IgD-negative memory B cell (primary cell): ENCODE results near the gene SLC37A1. TPM values are rescaled to one million over a fixed set of nuclear protein-coding genes. Genes with fewer than 3 reads are reported as not detected.

ENCODE experiments used
- H3K27ac Mint-ChIP-seq, 3 donors: one replicate each; pipeline ENCODE4 v1.8.0; 2020 to 2022; ENCODE audit warnings: mild to moderate bottlenecking in 3 of 3, mixed read lengths in 3 of 3, moderate library complexity in 1 of 3
- H3K27me3 Mint-ChIP-seq: one replicate; pipeline ENCODE4 v1.8.0; 2021; ENCODE audit warnings: mixed read lengths
- H3K36me3 Mint-ChIP-seq: one replicate; pipeline ENCODE4 v1.8.0; 2020; ENCODE audit warnings: mild to moderate bottlenecking, mixed read lengths
- H3K4me1 Mint-ChIP-seq, 3 donors: one replicate each; pipeline ENCODE4 v1.8.0; 2020 to 2022; ENCODE audit warnings: mixed read lengths in 3 of 3, mild to moderate bottlenecking in 1 of 3
- H3K4me3 Mint-ChIP-seq, 4 donors: one replicate each; pipeline ENCODE4 v1.8.0; 2020 to 2022; ENCODE audit warnings: mild to moderate bottlenecking in 4 of 4, mixed read lengths in 4 of 4, moderate library complexity in 3 of 4
- H3K9me3 Mint-ChIP-seq, 3 donors: one replicate each; pipeline ENCODE4 v1.8.0; 2020 to 2021; ENCODE audit warnings: mixed read lengths in 3 of 3, mild to moderate bottlenecking in 1 of 3
- polyA plus RNA-seq: library from polyadenylated mRNA; unstranded; fragments of 300-500 nt; fragmentation: Illumina TruSeq; gene quantifications from one replicate; pipeline ENCODE4 v1.2.3, GENCODE V29; 2021

The SLC37A1 gene
- polyA plus RNA-seq, 1 donor from 2014 or later, result 14.8 TPM

- peaks cover 0 to 2% (median 0%) of the 10 kb centered on the region in 3 donors for H3K4me1 Mint-ChIP-seq
- H3K36me3 Mint-ChIP-seq, result peaks cover 8% of the 10 kb centered on the region
- H3K9me3 Mint-ChIP-seq, result no peaks in the 10 kb centered on the region
- H3K4me3 Mint-ChIP-seq, result no peak overlapping the region
- H3K27ac Mint-ChIP-seq, result no peak overlapping the region
- H3K27me3 Mint-ChIP-seq, result no peaks in the 10 kb centered on the region
Observed at GRCh38 chr21:42567861-42568260, 54.2 kb downstream of the SLC37A1 start.

GRCh38 chr21:42568376-42568775 is 54.7 kb downstream of the SLC37A1 start:
- Mint-ChIP-seq H3K27ac (no peak overlapping the region), H3K4me1 (peaks cover 0 to 2% (median 0%) of the 10 kb centered on the region in 3 donors)

GRCh38 chr21:42568866-42569731 is 55.4 kb downstream of the SLC37A1 start:
- Mint-ChIP-seq H3K36me3 (peaks cover 8% of the 10 kb centered on the region), H3K27ac (no peak overlapping the region), H3K27me3 (no peaks in the 10 kb centered on the region), H3K4me1 (peaks cover 0 to 2% (median 0%) of the 10 kb centered on the region in 3 donors), H3K9me3 (no peaks in the 10 kb centered on the region), H3K4me3 (no peak overlapping the region)

More at GRCh38 chr21:42568376-42568775, 54.7 kb downstream of the SLC37A1 start:
- peaks cover 8% of the 10 kb centered on the region for H3K36me3 Mint-ChIP-seq
- peak overlapping the region in 1 of 4 donors; percentile 49 for H3K4me3 Mint-ChIP-seq
- H3K9me3 Mint-ChIP-seq, result no peaks in the 10 kb centered on the region
- H3K27me3 Mint-ChIP-seq, result no peaks in the 10 kb centered on the region

- H3K4me3 Mint-ChIP-seq, result no peak overlapping the region
- peaks cover 9% of the 10 kb centered on the region for H3K36me3 Mint-ChIP-seq
- no peaks in the 10 kb centered on the region for H3K27me3 Mint-ChIP-seq
- no peak overlapping the region for H3K27ac Mint-ChIP-seq
- no peaks in the 10 kb centered on the region for H3K9me3 Mint-ChIP-seq
- H3K4me1 Mint-ChIP-seq, result peaks cover 0 to 2% (median 0%) of the 10 kb centered on the region in 3 donors
Observed at GRCh38 chr21:42569732-42570301, 56.2 kb downstream of the SLC37A1 start.

GRCh38 chr21:42570362-42570761 is 56.7 kb downstream of the SLC37A1 start:
- Mint-ChIP-seq H3K4me1 (peaks cover 0 to 2% (median 0%) of the 10 kb centered on the region in 3 donors), H3K9me3 (no peaks in the 10 kb centered on the region), H3K27me3 (no peaks in the 10 kb centered on the region), H3K36me3 (peaks cover 7% of the 10 kb centered on the region), H3K27ac (no peak overlapping the region), H3K4me3 (no peak overlapping the region)

GRCh38 chr21:42570841-42571387 is 57.3 kb downstream of the SLC37A1 start:
- Mint-ChIP-seq H3K4me3 (no peak overlapping the region), H3K36me3 (peaks cover 11% of the 10 kb centered on the region), H3K4me1 (peaks cover 0 to 2% (median 0%) of the 10 kb centered on the region in 3 donors), H3K27ac (peak overlapping the region in 1 of 3 donors; percentile 23), H3K27me3 (no peaks in the 10 kb centered on the region), H3K9me3 (peaks cover 0 to 3% (median under 1%) of the 10 kb centered on the region in 3 donors)

- no peaks in the 10 kb centered on the region for H3K27me3 Mint-ChIP-seq
- H3K4me3 Mint-ChIP-seq, result no peak overlapping the region
- H3K36me3 Mint-ChIP-seq, result peaks cover 16% of the 10 kb centered on the region
- peak overlapping the region in 2 of 3 donors; percentile 28 to 86 for H3K27ac Mint-ChIP-seq
- peaks cover 0 to 2% (median 0%) of the 10 kb centered on the region in 3 donors for H3K4me1 Mint-ChIP-seq
- H3K9me3 Mint-ChIP-seq, result peaks cover 0 to 9% (median 2%) of the 10 kb centered on the region in 3 donors
Observed at GRCh38 chr21:42571391-42572150, 57.9 kb downstream of the SLC37A1 start.

- Mint-ChIP-seq H3K9me3 (peaks cover 0 to 13% (median 4%) of the 10 kb centered on the region in 3 donors), H3K4me3 (peak overlapping the region in 1 of 4 donors; percentile 8), H3K36me3 (peaks cover 23% of the 10 kb centered on the region), H3K27me3 (no peaks in the 10 kb centered on the region), H3K4me1 (peaks cover 0 to 2% (median 2%) of the 10 kb centered on the region in 3 donors), H3K27ac (peak overlapping the region in 1 of 3 donors; percentile 27)
Observed at GRCh38 chr21:42572906-42573495, 59.3 kb downstream of the SLC37A1 start.

GRCh38 chr21:42574234-42575027 is 60.8 kb downstream of the SLC37A1 start:
- Mint-ChIP-seq H3K4me1 (peaks cover 0 to 2% (median 2%) of the 10 kb centered on the region in 3 donors), H3K4me3 (no peak overlapping the region), H3K27me3 (no peaks in the 10 kb centered on the region), H3K27ac (no peak overlapping the region), H3K36me3 (peaks cover 23% of the 10 kb centered on the region), H3K9me3 (peaks cover 0 to 13% (median 4%) of the 10 kb centered on the region in 3 donors)

- H3K9me3 Mint-ChIP-seq, result peaks cover 0 to 13% (median 4%) of the 10 kb centered on the region in 3 donors
- peaks cover 0 to 2% (median 2%) of the 10 kb centered on the region in 3 donors for H3K4me1 Mint-ChIP-seq
- H3K36me3 Mint-ChIP-seq, result peaks cover 23% of the 10 kb centered on the region
- no peak overlapping the region for H3K27ac Mint-ChIP-seq
- H3K27me3 Mint-ChIP-seq, result no peaks in the 10 kb centered on the region
- no peak overlapping the region for H3K4me3 Mint-ChIP-seq
Observed at GRCh38 chr21:42575111-42575510, 61.5 kb downstream of the SLC37A1 start.

GRCh38 chr21:42576639-42577038 is 63.0 kb downstream of the SLC37A1 start:
- Mint-ChIP-seq H3K36me3 (peaks cover 18% of the 10 kb centered on the region), H3K9me3 (peaks cover 0 to 13% (median 4%) of the 10 kb centered on the region in 3 donors), H3K4me1 (peaks cover 0 to 2% (median 2%) of the 10 kb centered on the region in 3 donors), H3K4me3 (no peak overlapping the region), H3K27me3 (no peaks in the 10 kb centered on the region), H3K27ac (no peak overlapping the region)

GRCh38 chr21:42578034-42578433 is 64.4 kb downstream of the SLC37A1 start:
- no peaks in the 10 kb centered on the region for H3K27me3 Mint-ChIP-seq
- H3K4me1 Mint-ChIP-seq, result peaks cover 0 to 2% (median 0%) of the 10 kb centered on the region in 3 donors
- H3K4me3 Mint-ChIP-seq, result no peak overlapping the region
- H3K27ac Mint-ChIP-seq, result no peak overlapping the region
- peaks cover 0 to 13% (median 4%) of the 10 kb centered on the region in 3 donors for H3K9me3 Mint-ChIP-seq
- H3K36me3 Mint-ChIP-seq, result peaks cover 18% of the 10 kb centered on the region

- Mint-ChIP-seq H3K27me3 (no peaks in the 10 kb centered on the region), H3K9me3 (peaks cover 0 to 13% (median 4%) of the 10 kb centered on the region in 3 donors), H3K4me3 (no peak overlapping the region), H3K27ac (no peak overlapping the region), H3K36me3 (peaks cover 18% of the 10 kb centered on the region), H3K4me1 (peaks cover 0 to 2% (median 0%) of the 10 kb centered on the region in 3 donors)
Observed at GRCh38 chr21:42578761-42579415, 65.2 kb downstream of the SLC37A1 start.
